OCI-LY3 (cell line): Measurements from ENCODE around the gene NBDY.

ENCODE experiments used
- H2AFZ ChIP-seq: fragments of 200-600, 300-600 bp; shearing (Covaris generic); 2 replicates; pipeline ENCODE4 v1.6.0; 2014; ENCODE audit warnings: antibody characterized with exemption, low read depth, low read length
- H3K27ac ChIP-seq: fragments of 200-600, 300-600 bp; sonication (generic); 2 replicates; pipeline ENCODE4 v1.5.1; 2014; ENCODE audit warnings: mild to moderate bottlenecking, low read length, moderate library complexity, mixed read lengths
- H3K27me3 ChIP-seq: fragments of 200-600, 300-600 bp; sonication (generic); 2 replicates; pipeline ENCODE4 v1.6.1; 2014; ENCODE audit warnings: low read depth, low read length, mixed read lengths
- H3K36me3 ChIP-seq: fragments of 200-600, 300-600 bp; sonication (generic); replicated peaks from 2 replicates; pipeline ENCODE3; 2014; ENCODE audit warnings: low read depth, low read length, mixed read lengths
- H3K4me1 ChIP-seq: fragments of 300-600, 200-600 bp; sonication (generic); 2 replicates; pipeline ENCODE4 v1.6.1; 2014; ENCODE audit warnings: low read length, mixed read lengths
- H3K4me2 ChIP-seq: fragments of 200-600, 300-600 bp; sonication (generic); 2 replicates; pipeline ENCODE4 v1.6.1; 2014; ENCODE audit warnings: low read length, mixed read lengths
- H3K4me3 ChIP-seq: fragments of 300-600, 200-600 bp; sonication (generic); 2 replicates; pipeline ENCODE4 v1.5.1; 2014; ENCODE audit warnings: antibody characterized with exemption, mild to moderate bottlenecking, low read length, moderate library complexity
- H3K79me2 ChIP-seq: fragments of 300-600, 200-600 bp; shearing (Covaris generic); 2 replicates; pipeline ENCODE4 v1.6.1; 2014; ENCODE audit warnings: mild to moderate bottlenecking, low read length, mixed read lengths
- H3K9ac ChIP-seq: fragments of 300-600, 200-600 bp; shearing (Covaris generic); 2 replicates; pipeline ENCODE4 v1.6.0; 2014; ENCODE audit warnings: mild to moderate bottlenecking, low read length, moderate library complexity
- H3K9me3 ChIP-seq: fragments of 200-600, 300-600 bp; shearing (Covaris generic); 2 replicates; pipeline ENCODE4 v1.6.1; 2014; ENCODE audit warnings: low read length, mixed read lengths; ENCODE audit not compliant: insufficient read depth
- H4K20me1 ChIP-seq: fragments of 200-600, 300-600 bp; sonication (generic); 2 replicates; pipeline ENCODE4 v1.6.1; 2016; ENCODE audit warnings: low read length, mixed read lengths; ENCODE audit not compliant: insufficient read depth
- CTCF ChIP-seq: fragments of 200-600, 300-600 bp; sonication (generic); IDR thresholded peaks from 2 replicates; pipeline ENCODE4 v1.5.1; 2014; ENCODE audit warnings: antibody characterized with exemption, low read length, low read depth
- EZH2phosphoT487 ChIP-seq: fragments of 200-600 bp; shearing (Covaris generic); IDR thresholded peaks from 2 replicates; pipeline ENCODE4 v1.6.1; 2018; ENCODE audit warnings: antibody characterized with exemption, mixed run types, low read depth

The NBDY gene

DNA sequence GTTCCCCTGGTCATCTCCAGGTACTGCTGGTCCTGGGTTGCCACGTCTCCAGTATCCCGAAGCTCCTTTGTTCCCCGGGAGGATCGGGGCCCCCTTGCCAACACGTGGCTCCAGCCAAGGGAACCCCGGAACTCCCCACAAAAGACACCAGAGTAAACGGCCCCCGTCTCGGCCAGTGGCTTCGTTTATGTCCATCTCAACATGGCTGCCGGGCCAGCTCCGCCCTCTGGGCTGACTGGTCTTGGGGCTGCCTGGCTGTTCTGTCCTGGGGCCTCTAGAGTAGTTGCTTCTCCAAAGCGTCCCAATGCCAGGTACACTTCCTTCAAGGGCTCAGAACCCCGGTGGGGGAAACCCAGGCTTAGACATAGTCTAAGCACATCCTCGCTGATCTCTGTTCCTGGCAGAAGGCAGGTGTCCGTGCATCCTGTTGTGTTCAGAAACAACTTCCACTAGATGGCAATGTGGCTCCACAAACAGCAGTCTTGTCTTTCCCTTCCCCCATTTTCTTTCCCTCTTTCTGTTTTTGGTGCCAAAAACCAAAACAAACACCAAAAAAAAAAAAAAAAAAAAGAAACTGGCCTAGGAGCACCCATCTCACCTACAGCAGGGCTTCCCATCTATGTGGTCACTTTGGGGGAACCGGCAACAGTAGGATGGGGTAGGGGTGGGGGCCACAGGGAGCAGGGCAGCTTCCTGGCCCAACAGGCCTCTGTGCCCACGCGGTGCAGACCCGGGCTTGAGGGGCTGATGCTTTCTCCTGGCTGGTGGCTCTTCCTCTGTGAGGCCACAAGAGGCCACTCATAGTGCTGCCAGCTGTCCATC is 35.3 kb downstream of the NBDY start:
- Histone ChIP-seq H3K4me3 (peak overlapping the region; percentile 76), H3K9ac (peak overlapping the region; percentile 81), H3K27ac (peak overlapping the region; percentile 91), H3K79me2 (peaks cover 7% of the 10 kb centered on the region; the same call in 1 of the 2 replicates), H3K4me1 (peaks cover 43% of the 10 kb centered on the region), H2AFZ (peak overlapping the region; percentile 74; the same call in 1 of the 2 replicates), H3K4me2 (peak overlapping the region; percentile 90), H3K9me3 (no peaks in the 10 kb centered on the region), H3K36me3 (no peaks in the 10 kb centered on the region), H3K27me3 (no peaks in the 10 kb centered on the region), H4K20me1 (no peaks in the 10 kb centered on the region)
- TF ChIP-seq EZH2phosphoT487, result no peak
- TF ChIP-seq CTCF, result peak; percentile 47

- Histone ChIP-seq H2AFZ (no peak overlapping the region; the same call in 1 of the 2 replicates), H3K9me3 (no peaks in the 10 kb centered on the region), H3K27me3 (no peaks in the 10 kb centered on the region), H3K4me2 (peak overlapping the region; percentile 90), H3K27ac (peak overlapping the region; percentile 91), H3K79me2 (peaks cover 7% of the 10 kb centered on the region; the same call in 1 of the 2 replicates), H3K4me3 (peak overlapping the region; percentile 76), H4K20me1 (no peaks in the 10 kb centered on the region), H3K9ac (peak overlapping the region; percentile 64), H3K4me1 (peaks cover 43% of the 10 kb centered on the region), H3K36me3 (no peaks in the 10 kb centered on the region)
- TF ChIP-seq CTCF (no peak; the same call in 1 of the 2 replicates), EZH2phosphoT487 (no peak)
Measured at GRCh38 chrX:56764975-56765791, 36.1 kb downstream of the NBDY start.

DNA sequence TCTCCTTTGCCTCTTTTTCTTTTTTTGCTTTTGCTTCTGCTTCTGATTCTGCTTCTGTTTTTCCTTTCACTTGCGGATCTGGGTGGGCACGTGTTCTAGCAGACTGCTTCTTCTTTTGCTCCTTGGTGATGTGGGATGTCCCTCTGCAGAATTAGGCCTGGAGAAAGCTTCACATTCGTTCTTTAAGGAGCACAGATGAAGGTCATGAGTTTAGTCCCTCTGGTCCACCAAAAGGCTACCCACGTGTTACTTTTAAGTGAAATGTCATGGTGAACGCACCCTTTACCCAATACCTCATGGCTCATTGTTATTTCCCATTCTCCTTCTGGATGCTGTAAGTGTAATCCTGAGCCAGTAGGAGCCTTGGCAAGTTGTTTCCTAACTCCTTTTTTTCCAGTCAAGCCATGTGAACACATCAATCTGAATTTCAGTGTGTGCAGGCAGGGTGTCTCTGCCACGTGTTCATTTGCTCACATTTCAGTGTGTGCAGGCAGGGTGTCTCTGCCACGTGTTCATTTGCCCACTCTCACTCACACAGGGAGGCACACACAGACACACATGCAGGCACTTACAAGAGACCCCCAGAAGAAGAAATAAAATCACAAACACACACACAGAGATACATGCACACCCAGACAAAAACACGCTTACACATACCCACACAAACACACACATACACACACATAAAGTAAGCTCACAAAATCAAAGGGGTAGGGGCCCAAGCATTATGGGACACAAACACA is 36.9 kb downstream of the NBDY start:
- Histone ChIP-seq H3K9me3 (no peaks in the 10 kb centered on the region), H3K36me3 (no peaks in the 10 kb centered on the region), H3K9ac (peak overlapping the region; percentile 64), H3K4me3 (peak overlapping the region; percentile 76; the same call in 1 of the 2 replicates), H3K4me1 (peaks cover 43% of the 10 kb centered on the region), H3K27me3 (no peaks in the 10 kb centered on the region), H4K20me1 (no peaks in the 10 kb centered on the region), H3K27ac (peak overlapping the region; percentile 91), H2AFZ (no peak overlapping the region), H3K79me2 (peaks cover 7% of the 10 kb centered on the region; the same call in 1 of the 2 replicates), H3K4me2 (peak overlapping the region; percentile 90)
- TF ChIP-seq EZH2phosphoT487 (no peak), CTCF (no peak)
